ENCODE measurements around the gene RHBDD3. TPM values are rescaled to one million over a fixed set of nuclear protein-coding genes. Genes with fewer than 3 reads are reported as not detected.
A peak's percentile ranks its signal among the peaks of the same experiment; 100 is the strongest.

The RHBDD3 gene
- total RNA-seq, 4 donors from 2014 or later = 19.8 to 38.0 (median 28.6) TPM

- H3K9me3 ChIP-seq = no peaks in the 10 kb centered on the region
- ATAC-seq (peak in 1 of 2 donors; percentile 60), DNase-seq (peak in 1 of 2 donors; percentile 35)
- H3K4me1 ChIP-seq = peaks cover 0 to 3% of the 10 kb centered on the region in 2 donors
- in situ Hi-C loops (cut with MboI; ENCODE audit: low sequenced_read_pairs in 4 of 4) (no loop called here), intact Hi-C loops (cut with DNase I; ENCODE audit: low total_unique reads) (no loop called here)
- no peak overlapping the region for H3K4me3 ChIP-seq
- peak overlapping the region in 1 of 4 donors; percentile 46 for H3K27ac ChIP-seq
- no peaks in the 10 kb centered on the region for H3K27me3 ChIP-seq
- TF ChIP-seq CTCF (IDR thresholded peaks at IDR 0.05 in 4 of 5, conservative IDR thresholded peaks at IDR 0.05 in 1 of 5) (no peak), POLR2A (IDR thresholded peaks at IDR 0.05) (no peak)
- H3K36me3 ChIP-seq = peaks cover 0 to 18% of the 10 kb centered on the region in 2 donors
Measured at GRCh38 chr22:29260601-29261315, 7.0 kb downstream of the RHBDD3 start.

- H3K4me1 ChIP-seq = peaks cover 0 to 3% of the 10 kb centered on the region in 2 donors
- H3K9me3 ChIP-seq = no peaks in the 10 kb centered on the region
- in situ Hi-C loops (cut with MboI; ENCODE audit: low sequenced_read_pairs in 4 of 4) (no loop called here), intact Hi-C loops (cut with DNase I; ENCODE audit: low total_unique reads) (no loop called here)
- no peak for ATAC-seq
- H3K4me3 ChIP-seq = no peak overlapping the region
- H3K36me3 ChIP-seq = peaks cover 0 to 13% of the 10 kb centered on the region in 2 donors
- no peaks in the 10 kb centered on the region for H3K27me3 ChIP-seq
- TF ChIP-seq POLR2A (IDR thresholded peaks at IDR 0.05) (no peak), CTCF (IDR thresholded peaks at IDR 0.05 in 4 of 5, conservative IDR thresholded peaks at IDR 0.05 in 1 of 5) (no peak)
- no peak for DNase-seq
- H3K27ac ChIP-seq = no peak overlapping the region
Measured at GRCh38 chr22:29260031-29260560, 7.7 kb downstream of the RHBDD3 start.

- no peak for TF ChIP-seq POLR2A (IDR thresholded peaks at IDR 0.05)
- TF ChIP-seq CTCF (IDR thresholded peaks at IDR 0.05 in 4 of 5, conservative IDR thresholded peaks at IDR 0.05 in 1 of 5) = no peak
- DNase-seq (no peak), ATAC-seq (no peak)
- intact Hi-C loops (cut with DNase I; ENCODE audit: low total_unique reads) = no loop called here
- no peaks in the 10 kb centered on the region for H3K27me3 ChIP-seq
- H3K36me3 ChIP-seq = peaks cover 0 to 12% of the 10 kb centered on the region in 2 donors
- no peaks in the 10 kb centered on the region for H3K9me3 ChIP-seq
- in situ Hi-C loops (cut with MboI; ENCODE audit: low sequenced_read_pairs in 4 of 4) = no loop called here
- no peak overlapping the region for H3K4me3 ChIP-seq
- H3K27ac ChIP-seq = no peak overlapping the region
- H3K4me1 ChIP-seq = peaks cover 0 to 3% of the 10 kb centered on the region in 2 donors
Measured at GRCh38 chr22:29259253-29259899, 8.4 kb downstream of the RHBDD3 start.

- H3K4me3 ChIP-seq = no peak overlapping the region
- H3K9me3 ChIP-seq = no peaks in the 10 kb centered on the region
- no peak overlapping the region for H3K27ac ChIP-seq
- DNase-seq (no peak), ATAC-seq (no peak)
- TF ChIP-seq CTCF (IDR thresholded peaks at IDR 0.05 in 4 of 5, conservative IDR thresholded peaks at IDR 0.05 in 1 of 5) (no peak), POLR2A (IDR thresholded peaks at IDR 0.05) (no peak)
- peaks cover 0 to 12% of the 10 kb centered on the region in 2 donors for H3K36me3 ChIP-seq
- in situ Hi-C loops (cut with MboI; ENCODE audit: low sequenced_read_pairs in 4 of 4) = no loop called here
- H3K4me1 ChIP-seq = no peaks in the 10 kb centered on the region
- intact Hi-C loops (cut with DNase I; ENCODE audit: low total_unique reads) = no loop called here
- no peaks in the 10 kb centered on the region for H3K27me3 ChIP-seq
Measured at GRCh38 chr22:29258407-29259252, 9.2 kb downstream of the RHBDD3 start.
